Upper lobe of left lung (tissue), 4 donors: ENCODE measurements around the gene GPR84.

Experiments used
- EP300 ChIP-seq, 4 donors: sonication (generic); formaldehyde crosslinking; IDR thresholded peaks; one replicate each; pipeline ENCODE4 v1.5.1; 2017; ENCODE audit warnings: antibody characterized with exemption in 4 of 4, control low read depth in 2 of 4
- POLR2A ChIP-seq, 4 donors: fragments of 450-650 bp; IDR thresholded peaks; one replicate each; pipeline ENCODE4 v1.5.1; 2016 to 2017; ENCODE audit warnings: antibody characterized with exemption in 4 of 4, mild to moderate bottlenecking in 2 of 4
- POLR2AphosphoS5 ChIP-seq, 2 donors: sonication (generic); formaldehyde crosslinking; IDR thresholded peaks; one replicate each; pipeline ENCODE4 v1.5.1; 2017; ENCODE audit warnings: antibody characterized with exemption in 2 of 2
- TF ChIP-seq, protein P1 (sequence below), 6 experiments: fragments of 450-650 bp in 4 of 6; fragments of 200-600 bp in 2 of 6; sonication (generic) in 2 of 6; IDR thresholded peaks; one replicate each; pipeline ENCODE4 v1.5.1; 2016 to 2019; ENCODE audit warnings: antibody characterized with exemption in 6 of 6

DNA sequence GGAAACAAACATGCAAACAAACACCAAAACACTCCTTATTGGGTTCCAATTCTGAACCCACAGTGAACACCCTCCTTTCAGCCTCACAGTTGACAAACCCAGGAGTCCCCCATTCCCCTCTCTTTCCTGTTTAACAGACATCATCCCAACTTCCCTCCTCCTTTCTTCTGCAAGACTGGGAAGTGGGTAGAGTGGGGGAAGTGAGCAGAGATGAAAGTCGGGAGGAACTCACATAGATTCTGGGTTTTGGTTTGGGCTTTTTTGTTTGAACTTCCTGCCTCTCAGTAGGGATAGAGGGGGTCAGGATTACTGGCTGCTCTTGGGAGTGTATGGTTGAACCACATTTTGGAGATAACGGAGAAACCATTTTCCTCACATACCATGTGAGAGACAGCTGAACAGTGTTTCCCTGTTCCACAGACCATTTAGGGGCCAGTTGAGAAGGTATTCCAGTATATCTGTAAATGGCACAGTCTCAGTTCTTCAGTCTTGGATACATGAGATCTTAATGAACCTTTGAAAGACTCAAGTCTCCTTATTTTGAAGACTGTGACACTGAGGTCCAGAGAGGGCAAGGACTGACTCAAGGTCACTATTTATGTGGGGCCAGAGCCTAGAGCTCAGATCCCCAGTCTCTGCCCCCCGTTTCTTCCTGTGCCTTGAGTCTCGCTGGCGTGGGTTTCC, 3.9 kb upstream of the GPR84 start:
- TF ChIP-seq EP300 (IDR thresholded peaks at IDR 0.05) (no peak), POLR2A (IDR thresholded peaks at IDR 0.05) (no peak), POLR2AphosphoS5 (IDR thresholded peaks at IDR 0.05) (no peak)
- TF ChIP-seq, protein P1, sequence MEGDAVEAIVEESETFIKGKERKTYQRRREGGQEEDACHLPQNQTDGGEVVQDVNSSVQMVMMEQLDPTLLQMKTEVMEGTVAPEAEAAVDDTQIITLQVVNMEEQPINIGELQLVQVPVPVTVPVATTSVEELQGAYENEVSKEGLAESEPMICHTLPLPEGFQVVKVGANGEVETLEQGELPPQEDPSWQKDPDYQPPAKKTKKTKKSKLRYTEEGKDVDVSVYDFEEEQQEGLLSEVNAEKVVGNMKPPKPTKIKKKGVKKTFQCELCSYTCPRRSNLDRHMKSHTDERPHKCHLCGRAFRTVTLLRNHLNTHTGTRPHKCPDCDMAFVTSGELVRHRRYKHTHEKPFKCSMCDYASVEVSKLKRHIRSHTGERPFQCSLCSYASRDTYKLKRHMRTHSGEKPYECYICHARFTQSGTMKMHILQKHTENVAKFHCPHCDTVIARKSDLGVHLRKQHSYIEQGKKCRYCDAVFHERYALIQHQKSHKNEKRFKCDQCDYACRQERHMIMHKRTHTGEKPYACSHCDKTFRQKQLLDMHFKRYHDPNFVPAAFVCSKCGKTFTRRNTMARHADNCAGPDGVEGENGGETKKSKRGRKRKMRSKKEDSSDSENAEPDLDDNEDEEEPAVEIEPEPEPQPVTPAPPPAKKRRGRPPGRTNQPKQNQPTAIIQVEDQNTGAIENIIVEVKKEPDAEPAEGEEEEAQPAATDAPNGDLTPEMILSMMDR (IDR thresholded peaks at IDR 0.05) = no peak
